ENCODE measurements around the gene HRAS.

Gene HRAS

GRCh38 chr11:520428-521176, 14.8 kb downstream of the HRAS start:
- no peak for TF ChIP-seq POLR2AphosphoS5 (IDR thresholded peaks at IDR 0.05; ENCODE audit: low read depth, low read length)
- TF ChIP-seq FOXP2 (optimal IDR thresholded peaks at IDR 0.05; ENCODE audit: borderline replicate concordance, extremely low read depth, extremely low read length, insufficient read depth): no peak
- no peak for TF ChIP-seq TAF1 (IDR thresholded peaks at IDR 0.05; ENCODE audit: borderline replicate concordance, insufficient read depth, low read length)
- TF ChIP-seq REST (IDR thresholded peaks at IDR 0.05; ENCODE audit: insufficient read depth in 1 of 2, low read depth in 2 of 2, low read length in 2 of 2): no peak
- TF ChIP-seq SIN3A (IDR thresholded peaks at IDR 0.05; ENCODE audit: borderline replicate concordance, insufficient read depth, low read length): no peak

GRCh38 chr11:518463-519202, 16.7 kb downstream of the HRAS start:
- TF ChIP-seq SIN3A (IDR thresholded peaks at IDR 0.05; ENCODE audit: borderline replicate concordance, insufficient read depth, low read length) (peak; percentile 18; the same call in 1 of the 2 replicates), REST (IDR thresholded peaks at IDR 0.05; ENCODE audit: insufficient read depth in 1 of 2, low read depth in 2 of 2, low read length in 2 of 2) (no peak), POLR2AphosphoS5 (IDR thresholded peaks at IDR 0.05; ENCODE audit: low read depth, low read length) (no peak), FOXP2 (optimal IDR thresholded peaks at IDR 0.05; ENCODE audit: borderline replicate concordance, extremely low read depth, extremely low read length, insufficient read depth) (peak; percentile 89), TAF1 (IDR thresholded peaks at IDR 0.05; ENCODE audit: borderline replicate concordance, insufficient read depth, low read length) (no peak)

- TF ChIP-seq SIN3A (IDR thresholded peaks at IDR 0.05; ENCODE audit: borderline replicate concordance, insufficient read depth, low read length) (no peak), TAF1 (IDR thresholded peaks at IDR 0.05; ENCODE audit: borderline replicate concordance, insufficient read depth, low read length) (no peak), POLR2AphosphoS5 (IDR thresholded peaks at IDR 0.05; ENCODE audit: low read depth, low read length) (no peak), FOXP2 (optimal IDR thresholded peaks at IDR 0.05; ENCODE audit: borderline replicate concordance, extremely low read depth, extremely low read length, insufficient read depth) (no peak), REST (IDR thresholded peaks at IDR 0.05; ENCODE audit: insufficient read depth in 1 of 2, low read depth in 2 of 2, low read length in 2 of 2) (no peak)
Observed at GRCh38 chr11:516400-516799, 19.0 kb downstream of the HRAS start.

- TF ChIP-seq SIN3A (IDR thresholded peaks at IDR 0.05; ENCODE audit: borderline replicate concordance, insufficient read depth, low read length) (no peak), TAF1 (IDR thresholded peaks at IDR 0.05; ENCODE audit: borderline replicate concordance, insufficient read depth, low read length) (no peak), POLR2AphosphoS5 (IDR thresholded peaks at IDR 0.05; ENCODE audit: low read depth, low read length) (no peak), REST (IDR thresholded peaks at IDR 0.05; ENCODE audit: insufficient read depth in 1 of 2, low read depth in 2 of 2, low read length in 2 of 2) (no peak), FOXP2 (optimal IDR thresholded peaks at IDR 0.05; ENCODE audit: borderline replicate concordance, extremely low read depth, extremely low read length, insufficient read depth) (no peak)
Observed at GRCh38 chr11:515131-515530, 20.2 kb downstream of the HRAS start.
